GM12872 (cell line): ENCODE measurements around the gene ANKRD37.

Source experiments
- CTCF ChIP-seq: IDR thresholded peaks from 3 replicates; pipeline ENCODE4 v1.5.1; 2011; ENCODE audit warnings: low read depth, mild to moderate bottlenecking, low read length, moderate library complexity; ENCODE audit not compliant: insufficient read depth

ANKRD37 gene

DNA sequence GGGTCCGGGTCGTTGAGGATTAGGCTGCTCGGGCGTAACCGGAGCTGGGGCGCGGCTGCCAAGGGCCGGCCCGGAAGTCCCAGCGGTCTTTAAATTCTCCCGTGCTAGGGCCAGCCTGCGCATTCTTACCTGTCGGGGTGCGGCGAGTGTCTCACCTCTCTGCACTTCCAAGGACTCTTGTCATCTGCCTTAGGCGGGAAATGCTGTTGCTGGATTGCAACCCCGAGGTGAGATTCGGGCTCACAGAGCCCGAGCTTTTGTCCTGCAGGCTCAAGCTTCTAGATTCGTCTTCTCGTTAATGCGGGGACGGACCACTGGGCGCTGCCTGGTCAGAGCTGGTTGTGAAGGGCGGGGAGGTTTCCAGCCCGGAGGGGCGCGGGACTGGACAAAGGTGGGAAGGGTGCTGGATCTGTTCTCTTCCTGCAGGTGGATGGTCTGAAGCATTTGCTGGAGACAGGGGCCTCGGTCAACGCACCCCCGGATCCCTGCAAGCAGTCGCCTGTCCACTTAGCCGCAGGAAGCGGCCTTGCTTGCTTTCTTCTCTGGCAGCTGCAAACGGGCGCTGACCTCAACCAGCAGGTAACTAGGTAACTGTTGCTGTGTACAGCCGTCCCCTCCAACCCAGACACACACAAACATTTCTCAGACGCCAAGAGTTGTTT lies at the start of gene ANKRD37:
Gene ANKRD37, plus strand, starts transcription at position 118 of the 662 bp plus-strand sequence. Its CDS starts 83 bp downstream, at position 201.
- TF ChIP-seq CTCF = no peak

GRCh38 chr4:185346975-185347601 lies 49.6 kb upstream of the ANKRD37 start:
- no peak for TF ChIP-seq CTCF

DNA sequence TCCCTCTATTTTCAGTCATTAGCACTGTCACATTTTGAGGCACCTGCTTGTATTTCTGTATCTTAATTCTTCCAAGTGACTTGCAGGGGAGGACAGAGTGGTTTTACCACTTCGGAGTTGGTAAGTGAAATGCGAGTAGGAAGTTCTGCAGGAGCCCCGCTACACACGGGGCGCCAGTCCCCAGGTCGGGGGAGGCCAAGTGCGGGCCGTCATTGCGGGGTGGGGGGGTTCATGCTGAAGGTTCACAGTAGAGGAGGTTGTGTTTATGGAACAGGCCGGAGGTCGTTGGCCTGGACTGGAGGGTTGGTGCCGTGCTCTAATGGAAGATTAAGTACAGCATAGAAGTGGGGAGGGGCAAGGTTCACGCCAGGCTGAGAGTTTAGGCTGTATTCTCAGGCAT lies 45.0 kb upstream of the ANKRD37 start:
- no peak for TF ChIP-seq CTCF

DNA sequence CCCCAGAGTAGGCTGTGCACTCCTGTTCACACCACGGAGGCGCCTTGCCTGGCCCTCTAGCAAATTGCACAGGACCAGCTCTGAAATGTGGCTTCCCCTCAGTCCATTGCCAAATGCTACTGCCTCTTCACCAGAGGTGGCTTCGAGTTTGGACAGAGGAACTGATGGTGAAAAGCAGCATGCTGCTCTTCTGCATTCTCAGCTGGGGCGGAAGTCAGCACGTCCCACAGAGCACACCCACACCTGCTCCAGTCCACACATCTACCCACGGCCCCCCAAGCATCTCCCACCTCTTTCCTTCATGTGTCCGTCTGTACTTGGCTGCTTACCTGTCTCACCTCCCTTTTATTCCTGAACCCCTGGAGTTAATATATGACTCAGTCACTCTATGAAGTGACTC lies 44.4 kb upstream of the ANKRD37 start:
- no peak for TF ChIP-seq CTCF

GRCh38 chr4:185352741-185353140 lies 43.9 kb upstream of the ANKRD37 start:
- TF ChIP-seq CTCF = no peak

- TF ChIP-seq CTCF = no peak
These were observed 39.4 kb upstream of the ANKRD37 start for GRCh38 chr4:185357211-185357610.

GRCh38 chr4:185357733-185358440 lies 38.8 kb upstream of the ANKRD37 start:
- no peak for TF ChIP-seq CTCF
